OCI-LY3 (cell line): Measurements from ENCODE around the gene EPHA5.

Experiments
- H2AFZ ChIP-seq: fragments of 200-600, 300-600 bp; shearing (Covaris generic); 2 replicates; pipeline ENCODE4 v1.6.0; 2014; ENCODE audit warnings: antibody characterized with exemption, low read depth, low read length
- H3K27ac ChIP-seq: fragments of 200-600, 300-600 bp; sonication (generic); 2 replicates; pipeline ENCODE4 v1.5.1; 2014; ENCODE audit warnings: mild to moderate bottlenecking, low read length, moderate library complexity, mixed read lengths
- H3K27me3 ChIP-seq: fragments of 200-600, 300-600 bp; sonication (generic); 2 replicates; pipeline ENCODE4 v1.6.1; 2014; ENCODE audit warnings: low read depth, low read length, mixed read lengths
- H3K36me3 ChIP-seq: fragments of 200-600, 300-600 bp; sonication (generic); replicated peaks from 2 replicates; pipeline ENCODE3; 2014; ENCODE audit warnings: low read depth, low read length, mixed read lengths
- H3K4me1 ChIP-seq: fragments of 300-600, 200-600 bp; sonication (generic); 2 replicates; pipeline ENCODE4 v1.6.1; 2014; ENCODE audit warnings: low read length, mixed read lengths
- H3K4me2 ChIP-seq: fragments of 200-600, 300-600 bp; sonication (generic); 2 replicates; pipeline ENCODE4 v1.6.1; 2014; ENCODE audit warnings: low read length, mixed read lengths
- H3K4me3 ChIP-seq: fragments of 300-600, 200-600 bp; sonication (generic); 2 replicates; pipeline ENCODE4 v1.5.1; 2014; ENCODE audit warnings: antibody characterized with exemption, mild to moderate bottlenecking, low read length, moderate library complexity
- H3K79me2 ChIP-seq: fragments of 300-600, 200-600 bp; shearing (Covaris generic); 2 replicates; pipeline ENCODE4 v1.6.1; 2014; ENCODE audit warnings: mild to moderate bottlenecking, low read length, mixed read lengths
- H3K9ac ChIP-seq: fragments of 300-600, 200-600 bp; shearing (Covaris generic); 2 replicates; pipeline ENCODE4 v1.6.0; 2014; ENCODE audit warnings: mild to moderate bottlenecking, low read length, moderate library complexity
- H3K9me3 ChIP-seq: fragments of 200-600, 300-600 bp; shearing (Covaris generic); 2 replicates; pipeline ENCODE4 v1.6.1; 2014; ENCODE audit warnings: low read length, mixed read lengths; ENCODE audit not compliant: insufficient read depth
- H4K20me1 ChIP-seq: fragments of 200-600, 300-600 bp; sonication (generic); 2 replicates; pipeline ENCODE4 v1.6.1; 2016; ENCODE audit warnings: low read length, mixed read lengths; ENCODE audit not compliant: insufficient read depth
- EZH2phosphoT487 ChIP-seq: fragments of 200-600 bp; shearing (Covaris generic); IDR thresholded peaks from 2 replicates; pipeline ENCODE4 v1.6.1; 2018; ENCODE audit warnings: antibody characterized with exemption, mixed run types, low read depth
- TF ChIP-seq, protein P1 (sequence below): fragments of 200-600, 300-600 bp; sonication (generic); IDR thresholded peaks from 2 replicates; pipeline ENCODE4 v1.5.1; 2014; ENCODE audit warnings: antibody characterized with exemption, low read length, low read depth

The EPHA5 gene

DNA sequence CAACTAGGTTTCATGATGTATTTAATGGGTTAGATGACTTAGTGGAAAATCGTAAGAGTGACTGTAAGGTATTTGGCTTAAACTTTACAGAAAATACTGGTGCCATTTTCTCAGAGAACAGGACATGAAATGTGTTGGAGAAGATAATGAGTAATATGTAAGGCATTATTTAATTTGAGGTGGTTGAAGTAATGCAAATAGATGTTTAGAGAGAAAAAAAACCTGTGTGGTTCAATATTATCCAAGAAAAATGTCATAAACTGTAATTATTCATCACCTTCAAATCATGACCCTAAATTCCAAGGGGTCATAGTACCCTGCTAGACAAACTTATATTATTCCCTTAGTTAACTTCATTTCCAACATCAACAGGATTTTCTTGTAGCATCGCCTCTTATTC lies 171.7 kb downstream of the EPHA5 start:
- TF ChIP-seq, protein P1, sequence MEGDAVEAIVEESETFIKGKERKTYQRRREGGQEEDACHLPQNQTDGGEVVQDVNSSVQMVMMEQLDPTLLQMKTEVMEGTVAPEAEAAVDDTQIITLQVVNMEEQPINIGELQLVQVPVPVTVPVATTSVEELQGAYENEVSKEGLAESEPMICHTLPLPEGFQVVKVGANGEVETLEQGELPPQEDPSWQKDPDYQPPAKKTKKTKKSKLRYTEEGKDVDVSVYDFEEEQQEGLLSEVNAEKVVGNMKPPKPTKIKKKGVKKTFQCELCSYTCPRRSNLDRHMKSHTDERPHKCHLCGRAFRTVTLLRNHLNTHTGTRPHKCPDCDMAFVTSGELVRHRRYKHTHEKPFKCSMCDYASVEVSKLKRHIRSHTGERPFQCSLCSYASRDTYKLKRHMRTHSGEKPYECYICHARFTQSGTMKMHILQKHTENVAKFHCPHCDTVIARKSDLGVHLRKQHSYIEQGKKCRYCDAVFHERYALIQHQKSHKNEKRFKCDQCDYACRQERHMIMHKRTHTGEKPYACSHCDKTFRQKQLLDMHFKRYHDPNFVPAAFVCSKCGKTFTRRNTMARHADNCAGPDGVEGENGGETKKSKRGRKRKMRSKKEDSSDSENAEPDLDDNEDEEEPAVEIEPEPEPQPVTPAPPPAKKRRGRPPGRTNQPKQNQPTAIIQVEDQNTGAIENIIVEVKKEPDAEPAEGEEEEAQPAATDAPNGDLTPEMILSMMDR, result no peak
- no peak for TF ChIP-seq EZH2phosphoT487
- no peak overlapping the region for H3K4me2 ChIP-seq
- H3K9ac ChIP-seq, result no peak overlapping the region
- no peak overlapping the region for H3K27ac ChIP-seq
- H3K79me2 ChIP-seq, result no peaks in the 10 kb centered on the region
- H2AFZ ChIP-seq, result no peak overlapping the region
- no peaks in the 10 kb centered on the region for H3K4me1 ChIP-seq
- H3K36me3 ChIP-seq, result no peaks in the 10 kb centered on the region
- no peaks in the 10 kb centered on the region for H4K20me1 ChIP-seq
- no peak overlapping the region for H3K4me3 ChIP-seq
- no peaks in the 10 kb centered on the region for H3K27me3 ChIP-seq
- no peaks in the 10 kb centered on the region for H3K9me3 ChIP-seq

DNA sequence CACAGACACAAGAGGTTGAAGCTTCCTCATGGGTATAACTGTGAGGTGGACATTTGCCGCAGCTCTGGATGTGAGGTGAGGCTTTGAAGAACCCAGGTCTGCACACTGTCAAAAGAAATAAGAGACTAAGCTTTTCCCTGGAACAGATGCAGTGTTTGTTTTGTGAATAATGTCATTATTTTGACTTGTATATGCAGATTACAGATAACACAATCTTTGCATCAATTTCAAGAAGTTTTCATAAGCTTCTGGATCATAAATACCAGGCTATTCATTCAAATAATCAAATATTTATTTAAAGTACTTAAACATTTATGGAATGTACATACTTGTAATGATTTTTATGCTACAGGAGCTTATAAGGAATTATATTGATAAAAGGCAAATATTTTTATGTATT lies 174.8 kb downstream of the EPHA5 start:
- TF ChIP-seq, protein P1, result no peak
- no peak for TF ChIP-seq EZH2phosphoT487
- Histone ChIP-seq H3K27me3 (no peaks in the 10 kb centered on the region), H4K20me1 (no peaks in the 10 kb centered on the region), H3K36me3 (no peaks in the 10 kb centered on the region), H2AFZ (no peak overlapping the region), H3K27ac (no peak overlapping the region), H3K9ac (no peak overlapping the region), H3K79me2 (no peaks in the 10 kb centered on the region), H3K4me3 (no peak overlapping the region), H3K9me3 (no peaks in the 10 kb centered on the region), H3K4me1 (no peaks in the 10 kb centered on the region), H3K4me2 (no peak overlapping the region)

DNA sequence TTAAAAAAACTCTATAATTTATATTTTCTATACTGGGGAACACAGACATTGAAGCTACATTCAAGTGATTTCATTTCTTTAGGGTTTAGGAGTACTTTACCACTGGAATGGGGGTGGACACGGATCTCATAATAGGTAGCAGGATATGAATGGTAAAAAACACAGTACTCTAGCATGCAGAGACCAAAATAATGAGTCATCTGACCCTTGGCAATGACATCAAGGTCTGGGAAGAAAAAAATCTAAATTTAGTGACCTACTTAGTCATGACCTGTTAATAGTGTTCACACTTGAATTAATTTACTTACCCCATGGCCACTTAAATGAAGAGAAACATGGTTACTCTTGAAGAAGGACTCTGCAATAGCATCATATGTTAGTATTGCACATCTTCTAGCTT lies 187.9 kb downstream of the EPHA5 start:
- H3K4me1 ChIP-seq, result no peaks in the 10 kb centered on the region
- no peaks in the 10 kb centered on the region for H4K20me1 ChIP-seq
- no peak overlapping the region for H3K4me2 ChIP-seq
- no peak overlapping the region for H2AFZ ChIP-seq
- no peak overlapping the region for H3K4me3 ChIP-seq
- no peaks in the 10 kb centered on the region for H3K79me2 ChIP-seq
- H3K9ac ChIP-seq, result no peak overlapping the region
- no peak overlapping the region for H3K27ac ChIP-seq
- H3K9me3 ChIP-seq, result no peaks in the 10 kb centered on the region
- TF ChIP-seq, protein P1, result no peak
- no peak for TF ChIP-seq EZH2phosphoT487
- H3K36me3 ChIP-seq, result no peaks in the 10 kb centered on the region
- no peaks in the 10 kb centered on the region for H3K27me3 ChIP-seq

DNA sequence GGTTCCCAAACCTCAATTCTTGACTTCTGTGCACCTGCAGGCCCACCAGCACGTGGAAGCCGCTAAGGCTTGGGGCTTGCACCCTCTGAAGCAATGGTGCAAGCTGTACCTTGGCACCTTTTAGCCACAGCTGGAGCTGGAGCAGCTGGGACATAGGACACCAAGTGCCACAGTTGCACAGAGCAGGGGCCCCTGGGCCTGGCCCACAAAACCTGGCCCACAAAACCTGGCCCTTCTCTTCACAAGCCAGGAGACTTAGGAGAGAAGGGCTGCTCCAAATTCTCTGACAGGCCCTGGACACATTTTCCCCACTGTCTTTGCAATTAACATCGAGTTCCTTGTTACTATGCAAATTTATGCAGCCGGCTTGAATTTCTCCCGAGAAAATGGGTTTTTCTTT lies 197.8 kb downstream of the EPHA5 start:
- Histone ChIP-seq H3K4me3 (no peak overlapping the region), H3K4me2 (no peak overlapping the region), H4K20me1 (no peaks in the 10 kb centered on the region), H3K27ac (no peak overlapping the region), H3K79me2 (no peaks in the 10 kb centered on the region), H3K9me3 (no peaks in the 10 kb centered on the region), H2AFZ (no peak overlapping the region), H3K27me3 (no peaks in the 10 kb centered on the region), H3K9ac (no peak overlapping the region), H3K4me1 (no peaks in the 10 kb centered on the region), H3K36me3 (no peaks in the 10 kb centered on the region)
- TF ChIP-seq, protein P1, result no peak
- TF ChIP-seq EZH2phosphoT487, result no peak
